ENCODE measurements around the gene DHRS7C. TPM values are rescaled to one million over a fixed set of nuclear protein-coding genes. Genes with fewer than 3 reads are reported as not detected.

Gene DHRS7C
- total RNA-seq, 3 donors from 2014 or later, result not detected

DNA sequence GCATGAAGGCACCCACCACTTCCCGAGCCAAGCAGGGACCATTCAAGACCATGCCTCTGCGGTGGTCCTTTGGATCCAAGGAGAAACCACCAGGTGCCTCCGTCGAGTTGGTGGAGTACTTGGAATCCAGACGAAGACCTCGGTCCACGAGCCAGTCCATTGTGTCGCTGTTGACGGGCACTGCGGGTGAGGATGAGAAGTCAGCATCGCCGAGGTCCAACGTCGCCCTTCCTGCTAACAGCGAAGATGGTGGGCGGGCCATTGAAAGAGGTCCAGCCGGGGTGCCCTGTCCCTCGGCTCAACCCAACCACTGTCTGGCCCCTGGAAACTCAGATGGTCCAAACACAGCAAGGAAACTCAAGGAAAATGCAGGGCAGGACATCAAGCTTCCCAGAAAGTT is 63.4 kb downstream of the DHRS7C start:
- intact Hi-C loops (cut with DNase I; ENCODE audit: low total_unique reads), result no loop called here
- no peak for DNase-seq (ENCODE audit: low spot score in 2 of 2)
- TF ChIP-seq POLR2A (IDR thresholded peaks at IDR 0.05) (no peak), POLR2AphosphoS5 (IDR thresholded peaks at IDR 0.05) (no peak)
- TF ChIP-seq, protein P1, sequence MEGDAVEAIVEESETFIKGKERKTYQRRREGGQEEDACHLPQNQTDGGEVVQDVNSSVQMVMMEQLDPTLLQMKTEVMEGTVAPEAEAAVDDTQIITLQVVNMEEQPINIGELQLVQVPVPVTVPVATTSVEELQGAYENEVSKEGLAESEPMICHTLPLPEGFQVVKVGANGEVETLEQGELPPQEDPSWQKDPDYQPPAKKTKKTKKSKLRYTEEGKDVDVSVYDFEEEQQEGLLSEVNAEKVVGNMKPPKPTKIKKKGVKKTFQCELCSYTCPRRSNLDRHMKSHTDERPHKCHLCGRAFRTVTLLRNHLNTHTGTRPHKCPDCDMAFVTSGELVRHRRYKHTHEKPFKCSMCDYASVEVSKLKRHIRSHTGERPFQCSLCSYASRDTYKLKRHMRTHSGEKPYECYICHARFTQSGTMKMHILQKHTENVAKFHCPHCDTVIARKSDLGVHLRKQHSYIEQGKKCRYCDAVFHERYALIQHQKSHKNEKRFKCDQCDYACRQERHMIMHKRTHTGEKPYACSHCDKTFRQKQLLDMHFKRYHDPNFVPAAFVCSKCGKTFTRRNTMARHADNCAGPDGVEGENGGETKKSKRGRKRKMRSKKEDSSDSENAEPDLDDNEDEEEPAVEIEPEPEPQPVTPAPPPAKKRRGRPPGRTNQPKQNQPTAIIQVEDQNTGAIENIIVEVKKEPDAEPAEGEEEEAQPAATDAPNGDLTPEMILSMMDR (IDR thresholded peaks at IDR 0.05), result no peak
- H3K27ac ChIP-seq, result no peak overlapping the region
- no peaks in the 10 kb centered on the region for H3K9me3 ChIP-seq
- H3K4me3 ChIP-seq, result no peak overlapping the region
- H3K4me1 ChIP-seq, result no peaks in the 10 kb centered on the region
- H3K27me3 ChIP-seq, result no peaks in the 10 kb centered on the region
- no peaks in the 10 kb centered on the region for H3K36me3 ChIP-seq

DNA sequence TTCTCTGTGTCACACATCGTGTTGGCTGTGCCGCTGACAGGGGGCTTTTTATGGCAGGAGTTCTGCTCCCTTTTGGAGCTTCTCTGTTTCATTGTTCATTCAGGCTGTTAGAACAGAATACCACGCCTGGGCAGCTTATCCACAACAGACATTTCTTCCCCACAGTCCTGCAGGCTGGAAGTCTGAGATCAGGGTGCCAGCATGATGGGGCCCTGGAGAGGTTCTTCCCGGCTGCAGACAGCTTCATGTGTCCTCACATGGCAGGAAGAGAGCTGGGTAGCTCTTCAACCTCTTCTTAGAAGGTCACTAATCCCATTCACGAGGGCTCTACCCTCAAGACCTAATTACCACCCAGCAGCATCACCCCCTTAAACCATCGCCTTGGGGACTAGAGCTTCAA is 65.1 kb downstream of the DHRS7C start:
- no peak for DNase-seq (ENCODE audit: low spot score in 2 of 2)
- intact Hi-C loops (cut with DNase I; ENCODE audit: low total_unique reads), result no loop called here
- Histone ChIP-seq H3K4me1 (no peaks in the 10 kb centered on the region), H3K4me3 (no peak overlapping the region), H3K27ac (no peak overlapping the region), H3K36me3 (no peaks in the 10 kb centered on the region), H3K9me3 (no peaks in the 10 kb centered on the region), H3K27me3 (no peaks in the 10 kb centered on the region)
- TF ChIP-seq, protein P1 (IDR thresholded peaks at IDR 0.05), result no peak
- TF ChIP-seq POLR2AphosphoS5 (IDR thresholded peaks at IDR 0.05) (no peak), POLR2A (IDR thresholded peaks at IDR 0.05) (no peak)

DNA sequence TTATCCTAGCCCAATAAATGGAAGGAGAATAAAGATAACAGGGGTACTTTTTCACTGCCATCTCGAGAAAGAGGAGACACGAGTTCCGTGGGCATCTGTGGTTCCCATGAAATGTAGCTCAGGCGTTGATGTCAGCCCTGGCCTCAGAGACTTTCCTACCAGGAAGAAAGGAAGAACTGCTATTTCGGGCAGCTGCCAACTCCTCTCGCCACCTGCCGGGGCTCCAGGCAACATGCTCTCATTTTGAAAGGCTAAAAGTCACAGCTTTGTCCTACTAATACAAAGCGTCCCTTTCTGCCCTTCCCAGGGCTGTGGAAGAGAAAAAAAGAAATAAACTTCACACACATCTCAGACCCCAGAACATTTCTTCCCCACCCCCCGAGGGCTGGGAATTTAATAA is 65.8 kb downstream of the DHRS7C start:
- DNase-seq (ENCODE audit: low spot score in 2 of 2), result peak in 1 of 2 donors; percentile 33
- Histone ChIP-seq H3K27ac (no peak overlapping the region), H3K27me3 (no peaks in the 10 kb centered on the region), H3K4me3 (no peak overlapping the region), H3K4me1 (no peaks in the 10 kb centered on the region), H3K36me3 (no peaks in the 10 kb centered on the region), H3K9me3 (no peaks in the 10 kb centered on the region)
- intact Hi-C loops (cut with DNase I; ENCODE audit: low total_unique reads), result no loop called here
- TF ChIP-seq POLR2AphosphoS5 (IDR thresholded peaks at IDR 0.05), result no peak
- TF ChIP-seq, protein P1 (IDR thresholded peaks at IDR 0.05), result peak in 1 of 3 donors; percentile 24

Other genes starting within 250 kb of the DHRS7C start
- 100 to 1,000 TPM in 1 of 3 donors, 10 to 100 TPM in 2; 54.1 to 101 (median 60.4) TPM for gene STX8, start 215.8 kb downstream of the DHRS7C start, total RNA-seq
- gene CFAP52, start 214.9 kb downstream of the DHRS7C start, total RNA-seq, result under 1 TPM in 1 of 3 donors, not detected in 2; 0.66 TPM
- gene USP43, start 146.1 kb downstream of the DHRS7C start, total RNA-seq, result 1 to 10 TPM in 2 of 3 donors, under 1 TPM in 1; 0.32 to 6.1 (median 3.9) TPM
- not detected for gene GSG1L2, start 30.5 kb upstream of the DHRS7C start, total RNA-seq
- 1 to 10 TPM; 2.0 to 4.2 (median 3.7) TPM for gene GLP2R, start 34.3 kb upstream of the DHRS7C start, total RNA-seq
- gene RCVRN, start 113.7 kb upstream of the DHRS7C start, total RNA-seq, result under 1 TPM; 0.15 to 0.66 (median 0.32) TPM

All from breast epithelium (tissue), 4 donors.